ENCODE data around the gene KNDC1.

KNDC1 gene

DNA sequence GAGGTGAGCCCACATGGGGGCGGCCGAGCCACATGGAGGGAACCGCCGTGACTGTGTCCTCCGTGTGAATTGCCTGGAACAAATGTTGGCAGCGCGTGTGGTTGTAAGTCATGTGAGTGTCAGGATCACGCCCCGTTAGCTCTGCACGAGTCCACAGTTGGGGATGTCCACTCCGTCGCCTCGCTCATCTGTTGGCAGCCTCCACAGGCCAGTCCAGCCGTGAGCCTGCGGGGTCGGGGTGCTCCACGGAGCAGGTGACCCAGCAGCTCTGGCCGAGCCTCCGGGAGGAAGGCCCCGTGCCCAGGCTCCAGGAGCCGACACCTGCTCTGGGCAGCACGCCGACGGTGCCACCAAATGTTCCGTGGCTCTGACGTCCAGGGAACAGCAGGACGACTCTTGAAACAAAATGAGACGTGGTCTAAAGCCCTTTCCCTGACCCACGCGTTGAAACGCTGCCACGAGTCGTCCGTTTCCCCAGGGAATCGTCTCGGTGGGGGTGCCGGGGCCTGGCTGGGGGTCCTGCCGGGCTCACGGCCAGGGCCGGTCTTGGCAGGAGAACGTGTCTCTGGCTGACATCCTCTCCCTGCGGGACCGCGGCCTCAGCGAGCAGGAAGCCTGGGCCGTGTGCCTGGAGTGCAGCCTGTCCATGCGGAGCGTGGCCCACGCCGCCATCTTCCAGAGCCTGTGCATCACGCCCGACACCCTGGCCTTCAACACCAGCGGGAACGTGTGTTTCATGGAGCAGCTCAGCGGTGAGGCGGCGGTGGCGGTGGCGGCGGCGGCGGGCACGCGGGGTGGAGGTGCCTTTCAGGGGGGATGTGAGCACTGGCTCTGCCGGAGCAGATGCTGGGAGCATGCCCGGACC is 7.0 kb downstream of the KNDC1 start:
- H3K4me3 ChIP-seq (ENCODE audit: control insufficient read depth, low read depth, low read length), result no peak overlapping the region
- TF ChIP-seq, protein P1, sequence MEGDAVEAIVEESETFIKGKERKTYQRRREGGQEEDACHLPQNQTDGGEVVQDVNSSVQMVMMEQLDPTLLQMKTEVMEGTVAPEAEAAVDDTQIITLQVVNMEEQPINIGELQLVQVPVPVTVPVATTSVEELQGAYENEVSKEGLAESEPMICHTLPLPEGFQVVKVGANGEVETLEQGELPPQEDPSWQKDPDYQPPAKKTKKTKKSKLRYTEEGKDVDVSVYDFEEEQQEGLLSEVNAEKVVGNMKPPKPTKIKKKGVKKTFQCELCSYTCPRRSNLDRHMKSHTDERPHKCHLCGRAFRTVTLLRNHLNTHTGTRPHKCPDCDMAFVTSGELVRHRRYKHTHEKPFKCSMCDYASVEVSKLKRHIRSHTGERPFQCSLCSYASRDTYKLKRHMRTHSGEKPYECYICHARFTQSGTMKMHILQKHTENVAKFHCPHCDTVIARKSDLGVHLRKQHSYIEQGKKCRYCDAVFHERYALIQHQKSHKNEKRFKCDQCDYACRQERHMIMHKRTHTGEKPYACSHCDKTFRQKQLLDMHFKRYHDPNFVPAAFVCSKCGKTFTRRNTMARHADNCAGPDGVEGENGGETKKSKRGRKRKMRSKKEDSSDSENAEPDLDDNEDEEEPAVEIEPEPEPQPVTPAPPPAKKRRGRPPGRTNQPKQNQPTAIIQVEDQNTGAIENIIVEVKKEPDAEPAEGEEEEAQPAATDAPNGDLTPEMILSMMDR (conservative IDR thresholded peaks at IDR 0.05; ENCODE audit: control insufficient read depth, insufficient read depth, low read depth, low read length), result no peak
- no peak for DNase-seq (ENCODE audit: low read depth)

DNA sequence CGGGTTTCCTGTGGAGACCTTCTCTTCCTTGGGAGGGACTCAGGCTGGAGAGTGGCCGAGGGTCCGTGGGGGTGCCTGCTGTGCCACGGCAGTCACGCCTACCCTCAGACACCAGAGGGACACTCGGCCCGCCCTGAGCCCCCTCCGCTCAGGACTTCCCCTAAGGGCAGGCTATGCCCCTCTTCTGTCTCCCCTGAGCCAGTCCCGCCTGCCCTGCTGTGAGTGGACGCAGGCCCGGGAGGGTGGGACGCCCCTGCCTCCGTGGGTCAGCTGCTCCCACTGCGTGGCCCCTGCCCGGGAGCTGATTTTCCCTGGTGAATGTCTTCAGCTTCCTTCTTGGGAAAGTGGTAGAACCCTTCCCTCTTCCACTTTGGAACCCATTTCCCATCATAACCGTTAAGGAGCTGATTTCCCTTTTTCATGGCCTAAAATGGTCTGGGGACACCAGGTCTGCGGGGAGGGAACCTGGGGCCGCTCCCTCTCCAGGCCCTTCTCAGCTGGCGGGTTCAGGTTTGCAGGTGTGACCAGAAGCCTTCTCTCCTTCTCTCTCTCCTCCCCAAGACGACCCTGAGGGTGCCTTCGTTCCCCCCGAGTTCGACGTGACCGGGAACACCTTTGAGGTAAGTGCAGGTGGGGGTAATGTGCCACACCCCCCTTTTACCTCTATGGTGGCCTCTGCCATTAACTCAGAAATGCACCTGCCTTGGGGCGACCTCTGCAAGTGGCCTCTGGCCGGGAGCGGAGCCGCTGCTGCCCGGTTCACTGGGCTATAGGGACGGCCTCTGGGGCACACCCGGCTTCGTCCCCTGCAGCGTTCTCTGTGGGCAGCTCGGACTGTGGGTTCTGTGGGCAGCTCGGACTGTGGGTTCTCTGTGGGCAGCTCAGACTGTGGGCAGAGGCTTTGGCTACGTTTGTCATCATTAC is 7.9 kb downstream of the KNDC1 start:
- TF ChIP-seq, protein P1 (conservative IDR thresholded peaks at IDR 0.05; ENCODE audit: control insufficient read depth, insufficient read depth, low read depth, low read length), result no peak
- no peak overlapping the region for H3K4me3 ChIP-seq (ENCODE audit: control insufficient read depth, low read depth, low read length)
- DNase-seq (ENCODE audit: low read depth), result no peak

DNA sequence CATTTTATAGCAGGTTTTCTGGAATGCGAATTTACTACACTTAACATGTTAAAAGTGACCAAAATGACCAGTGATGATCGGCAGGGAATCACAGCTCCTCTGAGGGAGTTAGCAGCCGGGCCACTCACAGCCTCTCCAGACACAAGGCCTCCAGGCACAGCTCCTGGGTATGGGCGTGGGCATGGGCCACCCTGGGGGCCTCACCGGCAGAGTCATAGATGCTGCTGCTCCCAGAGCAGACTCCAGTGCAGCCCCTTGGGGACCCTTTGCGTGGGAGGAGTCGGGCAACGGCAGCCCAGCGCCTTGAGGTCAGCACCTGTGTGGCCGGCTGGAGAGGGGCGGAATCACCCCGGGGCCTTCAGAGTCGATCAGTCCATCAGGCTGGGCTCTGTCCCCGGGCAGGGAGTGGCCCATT is 8.6 kb downstream of the KNDC1 start:
- TF ChIP-seq, protein P1 (conservative IDR thresholded peaks at IDR 0.05; ENCODE audit: control insufficient read depth, insufficient read depth, low read depth, low read length), result no peak
- no peak for DNase-seq (ENCODE audit: low read depth)

DNA sequence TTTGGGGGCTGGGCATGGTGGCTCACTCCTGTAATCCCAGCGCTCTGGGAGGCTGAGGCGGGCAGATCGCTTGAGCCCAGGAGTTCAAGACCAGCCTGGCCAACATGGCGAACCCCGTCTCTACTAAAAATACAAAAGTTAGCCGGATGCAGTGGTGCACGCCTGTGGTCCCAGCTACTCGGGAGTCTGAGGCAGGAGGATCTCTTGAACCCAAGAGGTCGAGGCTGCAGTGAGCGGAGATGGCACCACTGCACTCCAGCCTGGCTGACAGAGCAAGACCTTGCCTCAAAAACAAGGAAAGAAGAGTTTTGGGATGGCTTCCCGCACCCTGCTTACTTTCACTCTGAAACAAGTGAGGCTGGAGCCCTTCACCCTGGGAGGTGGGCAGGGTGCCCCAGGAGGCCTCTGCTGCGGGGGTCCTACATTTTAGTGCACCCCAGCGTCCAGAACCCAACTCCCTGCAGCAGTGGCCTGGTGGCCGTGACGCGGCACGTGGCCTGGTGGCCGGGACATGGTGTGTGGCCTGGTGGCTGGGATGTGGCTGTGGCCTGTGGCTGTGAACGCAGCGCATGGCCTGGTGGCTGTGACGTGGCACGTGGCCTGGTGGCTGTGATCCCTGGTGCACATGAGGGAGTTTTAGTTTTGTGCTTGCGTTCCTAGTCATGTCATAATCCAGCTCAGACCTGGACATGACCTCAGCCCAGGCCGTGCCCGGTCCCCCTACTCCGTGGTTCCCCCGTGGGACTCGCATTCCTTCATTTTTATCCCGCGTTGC is 9.3 kb downstream of the KNDC1 start:
- DNase-seq (ENCODE audit: low read depth), result no peak
- H3K4me3 ChIP-seq (ENCODE audit: control insufficient read depth, low read depth, low read length), result no peak overlapping the region
- TF ChIP-seq, protein P1 (conservative IDR thresholded peaks at IDR 0.05; ENCODE audit: control insufficient read depth, insufficient read depth, low read depth, low read length), result no peak

More for the DNA sequence above, 8.6 kb downstream of the KNDC1 start:
- no peak overlapping the region for H3K4me3 ChIP-seq (ENCODE audit: control insufficient read depth, low read depth, low read length)

DNA sequence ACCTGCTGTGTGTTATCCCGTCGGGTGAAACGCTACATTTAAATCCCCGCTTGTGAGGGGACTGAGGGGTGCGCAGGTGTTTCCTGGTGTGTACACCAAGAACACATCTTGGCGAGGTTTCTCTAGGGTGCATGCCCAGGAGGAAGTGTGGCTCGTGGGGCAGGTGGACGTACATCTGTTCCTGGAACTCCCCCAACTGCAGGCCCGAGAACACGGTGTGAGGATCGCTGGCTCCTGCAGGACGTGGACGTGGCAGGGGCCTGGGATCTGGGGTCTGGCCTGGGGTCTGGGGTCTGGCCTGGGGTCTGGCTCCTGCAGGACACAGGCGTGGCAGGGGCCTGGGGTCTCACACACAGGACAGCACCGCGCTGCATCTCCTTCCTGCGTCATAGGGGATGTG is 10.1 kb downstream of the KNDC1 start:
- TF ChIP-seq, protein P1 (conservative IDR thresholded peaks at IDR 0.05; ENCODE audit: control insufficient read depth, insufficient read depth, low read depth, low read length), result no peak
- no peak overlapping the region for H3K4me3 ChIP-seq (ENCODE audit: control insufficient read depth, low read depth, low read length)
- DNase-seq (ENCODE audit: low read depth), result no peak

Measured in fibroblast of mammary gland (primary cell).